Endothelial cell of umbilical vein (primary cell): ENCODE results near the gene CDH15. TPM values are rescaled to one million over a fixed set of nuclear protein-coding genes. Genes with fewer than 3 reads are reported as not detected.

Experiments
- BruUV-seq: library from RNA; stranded (reverse); fragments of 400-500 nt; replicated peaks from 2 replicates; lab custom pipeline; 2021; lab: Mats Ljungman, UMichigan
- CTCF ChIA-PET: fragments of 300-600, 350-600 bp; sonication (Branson Sonifier 250); formaldehyde crosslinking; loops from one replicate; lab custom pipeline; 2021; ENCODE audit warnings: antibody characterized with exemption, inconsistent platforms; lab: Charles Lee
- POLR2A ChIA-PET: fragments of 300-600, 350-600 bp; sonication (Branson Sonifier 250); formaldehyde crosslinking; loops from one replicate; lab custom pipeline; 2021; ENCODE audit warnings: antibody characterized with exemption, inconsistent platforms; lab: Charles Lee
- DNase-seq: peaks from one replicate; pipeline ENCODE4 v3.0.0-alpha.2; 2011; ENCODE audit warnings: low read depth, low spot score
- FAIRE-seq: peaks from 2 replicates; lab custom pipeline; 2011; peaks lifted over from hg19 to GRCh38; lab: Jason Lieb, UNC
- H2AFZ ChIP-seq: 2 replicates; pipeline ENCODE4 v1.6.0; 2012; ENCODE audit warnings: low read depth, low read length, control low read depth, inconsistent platforms
- H3K27ac ChIP-seq: 2 replicates; pipeline ENCODE4 v1.5.1; 2011; ENCODE audit warnings: low read depth, mild to moderate bottlenecking, control low read depth, low read length, moderate library complexity; ENCODE audit not compliant: insufficient read depth
- H3K27me3 ChIP-seq, 2 experiments: 2 replicates each; pipeline versions ENCODE4 v1.6.0 to v1.6.1; 2011; ENCODE audit warnings: low read length in 2 of 2, mixed read lengths in 1 of 2; ENCODE audit not compliant: control insufficient read depth in 2 of 2, insufficient read depth in 2 of 2
- H3K36me3 ChIP-seq, 2 experiments: 2 replicates in 1 of 2; 3 replicates in 1 of 2; pipeline ENCODE4 v1.5.1; 2011; ENCODE audit warnings: low read length in 2 of 2, mild to moderate bottlenecking in 1 of 2, moderate library complexity in 1 of 2; ENCODE audit not compliant: control insufficient read depth in 2 of 2, insufficient read depth in 2 of 2; ENCODE audit errors: extremely low read depth in 1 of 2
- H3K4me1 ChIP-seq: 3 replicates; pipeline ENCODE4 v1.5.1; 2011; ENCODE audit warnings: mild to moderate bottlenecking, low read length; ENCODE audit not compliant: control insufficient read depth, insufficient read depth; ENCODE audit errors: extremely low read depth
- H3K4me2 ChIP-seq: 2 replicates; pipeline ENCODE4 v1.6.1; 2011; ENCODE audit warnings: low read length, control low read depth, mixed read lengths; ENCODE audit not compliant: insufficient read depth
- H3K4me3 ChIP-seq, 3 experiments: fragments of 200-600 bp in 1 of 3; sonication (generic), shearing (Covaris generic) in 1 of 3; replicated peaks in 1 of 3; 2 replicates each; pipeline ENCODE4 v1.5.1; 2011 to 2016; ENCODE audit warnings: control low read depth in 3 of 3, low read length in 3 of 3, mild to moderate bottlenecking in 2 of 3, inconsistent platforms in 1 of 3, low read depth in 1 of 3, moderate library complexity in 1 of 3; ENCODE audit not compliant: insufficient read depth in 1 of 3
- H3K79me2 ChIP-seq: 2 replicates; pipeline ENCODE4 v1.6.0; 2012; ENCODE audit warnings: low read length, inconsistent platforms; ENCODE audit not compliant: control insufficient read depth, insufficient read depth
- H3K9ac ChIP-seq: replicated peaks from 2 replicates; pipeline ENCODE3; 2011; ENCODE audit warnings: low read length, control low read depth; ENCODE audit not compliant: insufficient read depth; ENCODE audit errors: extremely low read depth
- H3K9me1 ChIP-seq: replicated peaks from 3 replicates; pipeline ENCODE4 v1.6.0; 2011; ENCODE audit warnings: mild to moderate bottlenecking, low read length; ENCODE audit not compliant: control insufficient read depth, insufficient read depth; ENCODE audit errors: extremely low read depth
- H3K9me3 ChIP-seq: replicated peaks from 2 replicates; pipeline ENCODE4 v1.5.1; 2012; ENCODE audit warnings: low read length, inconsistent platforms; ENCODE audit not compliant: control insufficient read depth, insufficient read depth
- H4K20me1 ChIP-seq: replicated peaks from 2 replicates; pipeline ENCODE3; 2011; ENCODE audit warnings: mild to moderate bottlenecking, low read length; ENCODE audit not compliant: control insufficient read depth, insufficient read depth; ENCODE audit errors: extremely low read depth
- CTCF ChIP-seq, 2 donors: IDR thresholded peaks; 1 replicate in 1 of 2; 2 replicates in 1 of 2; pipeline ENCODE4 v1.5.1; 2011; ENCODE audit warnings: low read length in 2 of 2, mild to moderate bottlenecking in 2 of 2, moderate library complexity in 2 of 2, control low read depth in 1 of 2, inconsistent platforms in 1 of 2, low read depth in 1 of 2; ENCODE audit not compliant: insufficient read depth in 1 of 2; ENCODE audit errors: extremely low read depth in 1 of 2
- EZH2 ChIP-seq: IDR thresholded peaks from 2 replicates; pipeline ENCODE4 v1.6.1; 2012; ENCODE audit warnings: borderline replicate concordance, low read depth, mild to moderate bottlenecking, moderate library complexity, low read length, inconsistent platforms; ENCODE audit not compliant: severe bottlenecking
- FOS ChIP-seq: IDR thresholded peaks from 2 replicates; pipeline ENCODE4 v1.6.1; 2011; ENCODE audit warnings: mild to moderate bottlenecking, low read length, moderate library complexity, borderline replicate concordance; ENCODE audit not compliant: insufficient read depth
- GATA2 ChIP-seq: IDR thresholded peaks from 2 replicates; pipeline ENCODE4 v1.7.0; 2011; ENCODE audit warnings: low read depth, mild to moderate bottlenecking, moderate library complexity, mixed read lengths, low read length; ENCODE audit not compliant: insufficient read length, insufficient read depth
- JUN ChIP-seq: IDR thresholded peaks from 2 replicates; pipeline ENCODE4 v1.6.1; 2011; ENCODE audit warnings: borderline replicate concordance, low read depth; ENCODE audit not compliant: insufficient read length, insufficient read depth
- MYC ChIP-seq: IDR thresholded peaks from one replicate; pipeline ENCODE4 v1.6.1; 2011; ENCODE audit warnings: mild to moderate bottlenecking, low read depth, low read length
- POLR2A ChIP-seq: IDR thresholded peaks from 2 replicates; pipeline ENCODE4 v1.6.1; 2012; ENCODE audit warnings: low read depth, mild to moderate bottlenecking, control low read depth, low read length
- POLR2AphosphoS5 ChIP-seq: IDR thresholded peaks from 2 replicates; pipeline ENCODE4 v1.6.1; 2012; ENCODE audit warnings: low read depth, mild to moderate bottlenecking, control low read depth, low read length, moderate library complexity; ENCODE audit not compliant: insufficient read depth
- dilution Hi-C: fragments of 300-500 bp; cut with MboI; formaldehyde crosslinking; loops from one replicate; pipeline ENCODE4 v1.15.0; 2019; ENCODE audit warnings: low sequenced_read_pairs; ENCODE audit not compliant: extremely low pct_ligation_motif_present
- intact Hi-C: fragments of 100-400 bp; cut with micrococcal nuclease; formaldehyde crosslinking; loops from one replicate; pipeline ENCODE4 v1.10.0; 2022
- polyA plus RNA-seq, 4 experiments: library from polyadenylated mRNA; depleted of rRNA in 3 of 4; stranded (reverse) in 3 of 4; unstranded in 1 of 4; fragments of >200 nt; gene quantifications; 2 replicates each; pipeline versions ENCODE4 v1.2.1 to v1.2.3, GENCODE V29; 2011 to 2012; ENCODE audit warnings: missing spikeins in 1 of 4
- total RNA-seq: library from RNA; stranded (reverse); gene quantifications from 2 replicates; pipeline ENCODE4 v1.2.3, GENCODE V29; 2021
- TF ChIP-seq, protein P1 (sequence below): IDR thresholded peaks from 2 replicates; pipeline ENCODE4 v1.6.1; 2011; ENCODE audit not compliant: insufficient read depth, insufficient read length

Gene CDH15
- total and polyA plus RNA-seq, 2 donors (not counting 3 experiments of a cell fraction or from before 2014, with no cell fraction given): 0.44 TPM; not detected in 1

DNA sequence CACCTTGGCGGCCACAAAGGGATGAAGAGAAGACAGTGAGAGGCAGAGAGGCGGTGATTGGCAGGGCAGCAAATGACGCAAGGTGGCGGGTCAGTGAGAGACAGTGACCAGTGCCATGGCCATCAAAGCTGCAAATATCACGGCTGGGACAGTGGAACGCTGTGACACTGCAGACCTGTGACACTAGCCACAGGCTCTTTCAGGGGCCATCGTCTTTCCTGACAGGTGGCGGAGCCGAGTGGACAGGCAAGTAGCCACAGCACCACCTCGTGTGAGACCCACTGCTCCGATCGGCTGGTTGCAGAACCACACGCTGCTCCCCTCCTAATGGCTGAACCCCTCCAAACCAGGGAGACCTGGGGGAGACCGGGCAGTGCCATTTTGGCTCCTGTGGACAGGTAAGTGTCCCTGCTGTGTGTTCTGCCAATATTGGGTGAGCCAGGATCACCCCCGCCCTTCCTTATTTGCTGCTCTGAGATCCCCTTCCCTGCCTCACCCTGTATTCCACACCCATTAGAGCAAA is 38.0 kb downstream of the CDH15 start:
- ChIA-PET CTCF (no interaction called here), POLR2A (no interaction called here)
- H3K4me1 ChIP-seq: no peaks in the 10 kb centered on the region
- no peak overlapping the region for H3K9ac ChIP-seq
- H3K36me3 ChIP-seq: no peaks in the 10 kb centered on the region
- H3K4me2 ChIP-seq: no peak overlapping the region
- dilution Hi-C loops (no loop called here), intact Hi-C loops (no loop called here)
- H3K9me1 ChIP-seq: no peaks in the 10 kb centered on the region
- no peaks in the 10 kb centered on the region for H3K9me3 ChIP-seq
- TF ChIP-seq GATA2 (no peak), EZH2 (no peak), CTCF (IDR thresholded peaks at IDR 0.05; ENCODE audit: extremely low read depth in 1 of 2, insufficient read depth in 1 of 2, low read depth in 1 of 2, low read length in 2 of 2) (no peak), JUN (no peak), FOS (no peak), POLR2A (no peak), MYC (no peak), POLR2AphosphoS5 (no peak)
- TF ChIP-seq, protein P1, sequence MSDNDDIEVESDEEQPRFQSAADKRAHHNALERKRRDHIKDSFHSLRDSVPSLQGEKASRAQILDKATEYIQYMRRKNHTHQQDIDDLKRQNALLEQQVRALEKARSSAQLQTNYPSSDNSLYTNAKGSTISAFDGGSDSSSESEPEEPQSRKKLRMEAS: no peak
- no peak overlapping the region for H3K27ac ChIP-seq
- H3K27me3 ChIP-seq: no peaks in the 10 kb centered on the region
- no peak overlapping the region for H3K4me3 ChIP-seq
- FAIRE-seq (no peak), DNase-seq (no peak)
- no peak overlapping the region for H2AFZ ChIP-seq
- H4K20me1 ChIP-seq: no peaks in the 10 kb centered on the region
- BruUV-seq: no TSS peak
- H3K79me2 ChIP-seq: no peaks in the 10 kb centered on the region
